ENCODE measurements around the gene FLCN.

The FLCN gene

DNA sequence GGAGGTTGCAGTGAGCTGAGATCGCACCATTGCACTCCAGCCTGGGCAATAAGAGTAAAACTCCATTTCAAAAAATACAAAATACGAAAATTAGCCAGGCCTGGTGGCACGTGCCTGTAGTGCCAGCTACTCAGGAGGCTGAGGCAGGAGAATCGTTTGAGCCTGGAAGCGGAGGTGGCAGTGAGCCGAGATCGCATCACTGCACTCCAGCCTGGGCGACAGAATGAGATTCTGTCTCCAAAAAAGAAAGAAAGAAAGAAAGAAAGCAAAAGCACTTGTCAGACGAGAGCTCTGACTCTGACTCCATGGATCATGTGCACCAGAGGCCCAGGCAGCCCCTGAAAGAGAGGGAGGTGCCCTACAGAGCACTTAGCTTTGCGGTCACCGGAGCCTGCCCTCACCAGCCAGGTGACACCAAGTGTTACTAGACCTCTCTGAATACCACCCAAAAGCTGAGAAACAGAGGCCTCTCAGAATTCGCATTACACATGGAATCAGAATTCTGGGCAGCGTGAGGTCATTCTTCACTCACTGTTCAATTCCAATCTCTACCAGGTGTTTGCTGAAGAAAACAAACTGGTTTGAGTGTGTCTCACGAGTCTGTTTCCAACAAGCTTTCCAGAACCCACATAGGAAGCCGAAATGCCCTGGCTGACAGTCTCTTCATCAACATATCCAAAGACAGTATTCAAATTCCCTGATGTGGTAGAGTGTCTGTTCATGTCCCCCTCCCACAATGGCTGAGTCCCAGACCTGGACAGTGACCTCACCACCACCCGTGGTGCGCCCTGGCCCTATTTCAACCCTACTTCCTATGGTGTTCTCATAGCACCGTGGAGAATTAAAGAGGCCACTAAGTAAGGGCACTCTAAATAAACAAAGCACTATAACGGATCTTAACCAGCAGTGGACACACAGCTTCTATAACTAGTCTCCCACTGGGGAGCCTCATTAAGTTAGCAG is 1.5 kb downstream of the FLCN start:
- DNase-seq, result peak; percentile 37

GRCh38 chr17:17232303-17232621 is 4.7 kb downstream of the FLCN start:
- DNase-seq, result no peak

DNA sequence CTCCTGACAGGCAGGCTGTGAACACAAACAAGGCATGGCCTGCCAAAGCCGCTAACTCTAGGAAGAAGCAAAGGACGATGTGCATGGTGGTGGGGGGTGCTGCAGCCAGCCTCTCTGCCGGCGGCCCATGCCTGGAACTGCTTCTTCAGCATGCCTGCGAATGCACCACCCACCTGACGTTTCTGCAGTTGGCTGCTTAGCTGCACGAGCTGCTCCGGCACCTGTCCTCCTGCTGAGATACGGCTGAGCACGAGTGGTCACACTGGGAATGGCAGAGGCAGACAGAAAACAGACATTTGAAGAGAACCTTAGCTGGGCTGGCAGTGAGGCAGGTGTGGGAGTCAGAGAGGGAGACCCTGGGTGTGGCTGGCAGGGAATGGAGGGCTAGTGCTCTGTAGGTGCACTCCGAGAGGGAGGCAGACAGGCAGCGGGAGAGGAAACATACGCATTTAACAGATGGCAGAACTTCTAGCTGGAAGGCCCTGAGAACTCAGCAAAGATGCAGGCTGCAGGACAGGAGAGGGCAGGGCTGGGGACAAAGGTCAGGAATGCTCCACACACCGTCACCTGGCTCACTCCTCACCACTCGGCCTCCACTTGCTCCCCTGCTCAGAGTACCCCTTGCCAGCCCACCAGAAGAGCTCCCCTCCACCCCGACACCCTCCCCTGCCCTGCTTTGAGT is 5.2 kb downstream of the FLCN start:
- DNase-seq, result no peak

- DNase-seq, result no peak
These were observed 7.3 kb downstream of the FLCN start for GRCh38 chr17:17229416-17230384.

GRCh38 chr17:17228521-17229279 is 8.3 kb downstream of the FLCN start:
- DNase-seq, result no peak

DNA sequence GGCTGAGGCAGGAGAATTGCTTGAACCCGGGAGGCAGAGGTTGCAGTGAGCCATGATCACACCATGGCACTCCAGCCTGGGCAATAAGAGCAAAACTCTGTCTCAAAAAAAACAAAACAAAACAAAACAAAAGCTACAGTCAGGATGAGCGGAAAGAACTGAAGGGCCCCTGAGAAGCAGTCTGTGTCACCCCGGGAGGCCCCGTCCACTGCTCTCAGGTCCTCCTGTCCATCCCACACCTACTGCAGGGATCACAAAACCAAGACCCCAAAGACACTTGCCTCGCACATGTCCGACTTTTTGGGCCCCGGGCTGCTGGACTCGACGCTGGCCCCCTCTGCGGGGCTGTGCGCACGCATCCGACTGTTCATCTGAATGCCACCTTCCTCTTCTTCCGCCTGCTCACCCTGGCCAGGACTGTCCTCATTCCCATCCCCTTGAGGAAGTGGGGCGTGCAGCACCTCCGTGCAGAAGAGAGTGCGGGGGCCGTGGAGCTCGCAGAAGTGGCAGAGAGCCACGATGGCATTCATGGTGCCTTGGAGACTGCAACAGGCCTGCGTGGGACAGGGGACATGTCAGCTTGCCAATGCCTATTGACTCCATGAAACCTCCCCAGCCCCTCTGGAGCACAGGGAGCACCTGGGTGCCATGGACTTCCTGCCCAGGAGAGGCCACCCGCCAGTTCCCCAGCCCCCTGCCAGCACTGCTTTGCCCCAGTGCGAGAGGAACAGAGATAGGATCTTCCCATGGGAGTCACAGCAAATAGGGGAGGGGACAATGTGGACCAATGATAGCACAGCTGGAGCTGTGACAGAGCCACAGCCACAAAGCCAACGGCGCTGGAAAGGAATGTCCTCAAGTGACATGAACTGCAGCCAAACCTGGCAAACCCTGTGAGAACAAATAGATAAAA is 9.1 kb downstream of the FLCN start:
- no peak for DNase-seq

DNA sequence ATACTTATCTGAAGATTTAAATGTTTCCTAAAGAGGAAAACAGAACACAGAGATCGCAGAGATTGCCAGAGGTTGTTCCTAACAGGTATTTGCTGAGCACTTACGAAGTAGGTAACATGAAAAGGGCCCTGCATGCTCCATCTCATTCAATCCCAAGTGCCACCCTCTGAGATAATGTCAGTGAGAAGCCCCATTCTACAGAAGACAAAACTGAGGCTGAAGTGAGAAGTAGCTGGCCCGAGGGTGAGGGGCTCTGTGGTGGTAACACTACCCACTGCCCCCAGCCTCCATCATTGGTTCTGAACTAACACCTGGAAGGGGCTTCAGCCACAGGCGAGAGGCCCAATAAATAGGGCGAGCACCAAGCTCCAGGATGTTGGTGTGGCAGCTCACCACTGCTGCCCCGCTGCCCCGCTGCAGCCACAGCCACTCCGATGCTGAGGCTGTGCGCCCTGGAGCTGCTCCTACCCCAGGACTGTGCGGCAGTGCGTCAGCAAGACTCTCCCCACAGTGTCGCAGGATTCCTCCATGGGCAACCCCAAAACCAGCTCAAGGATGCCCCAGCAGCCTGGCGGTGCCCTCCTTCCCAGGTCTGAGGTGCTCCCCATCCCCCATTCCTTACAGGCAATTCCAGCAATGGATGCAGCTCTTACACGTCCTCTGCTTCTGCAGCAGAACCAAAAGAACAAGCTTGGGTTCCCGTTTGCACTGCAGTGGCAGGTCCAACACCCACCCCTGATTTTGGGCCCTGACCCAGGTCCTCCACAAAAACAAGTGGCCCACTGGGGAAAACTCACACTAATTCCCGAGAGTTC is 10.3 kb downstream of the FLCN start:
- no peak for DNase-seq

- no peak for DNase-seq
These were observed 11.1 kb downstream of the FLCN start for GRCh38 chr17:17225901-17226300.

GRCh38 chr17:17224137-17224536 is 12.8 kb downstream of the FLCN start:
- DNase-seq, result peak; percentile 32

GRCh38 chr17:17223736-17224135 is 13.2 kb downstream of the FLCN start:
- no peak for DNase-seq

DNA sequence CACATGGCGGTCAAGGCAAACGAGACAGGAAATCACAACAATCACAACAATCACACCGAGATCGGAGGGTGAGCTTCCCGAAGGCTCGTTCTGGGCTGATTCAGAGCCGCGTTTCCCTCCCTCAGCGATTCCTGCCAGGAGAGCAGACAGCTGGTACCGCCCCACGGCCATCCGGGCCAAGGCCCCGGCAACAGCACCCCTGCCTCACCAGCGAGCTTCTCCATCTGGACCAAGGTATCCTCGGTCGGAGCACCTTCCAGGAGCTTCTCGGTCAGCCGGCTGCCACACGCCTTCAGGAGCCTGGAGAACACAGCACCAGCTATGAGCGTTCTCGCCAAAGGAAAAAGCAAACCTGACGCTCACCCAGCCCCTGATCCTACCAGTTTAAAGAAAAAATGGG is 15.6 kb downstream of the FLCN start:
- DNase-seq, result no peak

- no peak for DNase-seq
These were observed 16.4 kb downstream of the FLCN start for GRCh38 chr17:17220529-17220928.

DNA sequence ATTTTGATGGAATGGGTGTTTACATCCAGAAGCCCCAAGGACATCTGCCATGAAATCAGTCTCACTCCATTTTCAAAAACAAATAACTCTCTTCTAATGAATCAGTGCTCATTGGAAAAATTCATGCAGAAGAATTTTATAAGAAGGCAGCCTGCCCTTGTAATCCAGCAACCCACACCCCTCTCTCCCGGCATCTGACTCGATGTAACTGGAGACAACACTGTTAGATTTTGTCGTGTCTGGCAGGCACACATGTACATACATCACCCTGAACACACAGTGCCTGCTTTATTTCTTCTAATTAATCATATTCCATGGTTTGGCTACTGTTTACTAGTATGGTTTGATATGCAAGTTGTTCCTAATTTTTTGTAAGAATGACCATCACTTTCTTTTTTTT is 19.0 kb downstream of the FLCN start:
- DNase-seq, result no peak

- DNase-seq, result no peak
These were observed 20.2 kb downstream of the FLCN start for GRCh38 chr17:17216776-17217175.

- no peak for DNase-seq
These were observed 20.7 kb downstream of the FLCN start for GRCh38 chr17:17216236-17216635.

- DNase-seq, result no peak
These were observed 21.4 kb downstream of the FLCN start for GRCh38 chr17:17215575-17215974.

DNA sequence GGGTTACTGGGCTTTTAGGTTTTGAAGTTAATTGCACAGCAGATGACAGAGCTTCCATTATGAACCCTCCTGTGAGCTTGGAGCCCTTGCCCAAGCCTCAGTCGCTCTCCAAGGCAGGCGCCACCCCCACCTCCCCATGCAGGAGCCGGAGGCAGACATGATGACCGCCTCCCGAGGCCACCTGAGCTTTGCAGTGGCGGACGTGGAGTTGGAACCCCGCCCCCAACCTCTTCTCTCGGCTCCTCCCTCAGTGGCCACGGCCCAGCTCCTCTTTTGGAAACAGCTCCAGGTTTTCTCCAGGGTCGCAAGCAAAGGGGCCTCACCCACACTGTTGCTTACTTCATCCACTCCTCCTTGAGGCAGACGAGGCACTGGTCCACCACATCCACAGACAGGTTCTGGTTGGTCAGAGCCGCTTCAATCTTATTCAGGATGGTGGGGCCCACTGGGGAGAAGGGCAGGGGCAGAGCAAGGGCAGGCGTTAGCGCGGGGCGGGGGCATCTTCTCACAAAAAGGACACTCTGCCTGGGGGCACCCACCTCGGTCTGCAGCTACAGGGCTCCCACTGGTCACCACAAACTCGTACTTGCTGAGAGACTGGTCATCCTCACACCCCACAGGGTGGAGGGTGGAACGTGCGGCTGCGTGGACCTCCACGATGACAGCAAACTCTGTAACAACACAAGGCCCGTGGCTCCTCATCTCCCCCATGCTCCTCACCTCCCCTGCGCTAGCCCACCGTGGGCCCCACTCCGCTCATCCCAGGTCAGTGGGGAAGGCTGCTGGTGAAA is 22.1 kb downstream of the FLCN start:
- no peak for DNase-seq

GRCh38 chr17:17213775-17214174 is 23.2 kb downstream of the FLCN start:
- no peak for DNase-seq

DNA sequence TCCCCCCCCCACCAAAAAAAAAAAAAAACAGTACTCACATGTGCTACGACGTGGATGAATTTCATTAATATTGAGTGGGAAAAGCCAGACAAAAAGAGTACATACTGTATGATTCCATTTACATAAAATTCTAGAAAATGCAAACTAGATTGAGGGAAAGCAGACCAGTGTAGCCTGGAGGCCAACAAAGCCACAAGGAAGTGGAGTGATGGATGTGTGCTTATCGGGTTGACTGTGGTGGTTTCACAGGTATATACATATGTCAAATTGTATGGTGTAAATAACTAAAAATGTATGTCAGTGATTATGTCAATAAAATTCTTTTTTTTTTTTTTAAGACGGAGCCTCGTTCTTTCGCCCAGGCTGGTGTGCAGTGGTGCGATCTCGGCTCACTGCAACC is 29.0 kb downstream of the FLCN start:
- DNase-seq, result no peak
